ENCODE measurements around the gene SNTB2. TPM values are rescaled to one million over a fixed set of nuclear protein-coding genes. Genes with fewer than 3 reads are reported as not detected.
"Not testable (repeated sequence)": the region's sequence is repeated elsewhere in the genome, so short reads cannot be mapped to it uniquely, and the experiment has no call there.

Gene SNTB2
- total and polyA plus RNA-seq, 8 donors = 4.0 to 74.4 (median 22.1) TPM

DNA sequence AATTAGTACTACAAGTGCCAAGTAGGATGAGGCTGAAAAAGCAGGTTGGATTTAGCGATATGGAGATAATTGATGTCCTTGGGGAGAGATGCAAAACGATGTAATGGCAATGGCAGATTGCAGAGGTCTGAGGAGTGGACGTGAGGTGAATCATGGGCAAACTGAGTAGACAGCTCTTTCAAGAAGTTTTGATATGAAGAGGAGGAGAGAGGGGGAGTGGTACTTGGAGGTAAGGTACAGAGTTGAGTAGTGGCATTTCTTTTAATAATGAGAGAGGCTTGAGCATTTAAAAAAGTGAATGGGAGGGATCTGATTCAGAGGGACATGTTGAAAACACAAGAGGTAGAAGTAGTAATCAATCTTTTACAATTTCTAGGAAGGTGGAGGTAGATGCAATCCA, 106.4 kb downstream of the SNTB2 start:
- no peak overlapping the region for H3K4me3 ChIP-seq
- intact Hi-C loops (cut with DNase I; ENCODE audit: low total_unique reads) = no loop called here
- DNase-seq = no peak
- H3K36me3 ChIP-seq = peaks cover 0 to 31% (median 24%) of the 10 kb centered on the region in 4 donors
- H3K27me3 ChIP-seq = no peaks in the 10 kb centered on the region
- H3K9me3 ChIP-seq = no peaks in the 10 kb centered on the region
- TF ChIP-seq POLR2AphosphoS5 (IDR thresholded peaks at IDR 0.05) (no peak), EP300 (IDR thresholded peaks at IDR 0.05) (no peak), POLR2A (IDR thresholded peaks at IDR 0.05) (no peak)
- TF ChIP-seq, protein P1, sequence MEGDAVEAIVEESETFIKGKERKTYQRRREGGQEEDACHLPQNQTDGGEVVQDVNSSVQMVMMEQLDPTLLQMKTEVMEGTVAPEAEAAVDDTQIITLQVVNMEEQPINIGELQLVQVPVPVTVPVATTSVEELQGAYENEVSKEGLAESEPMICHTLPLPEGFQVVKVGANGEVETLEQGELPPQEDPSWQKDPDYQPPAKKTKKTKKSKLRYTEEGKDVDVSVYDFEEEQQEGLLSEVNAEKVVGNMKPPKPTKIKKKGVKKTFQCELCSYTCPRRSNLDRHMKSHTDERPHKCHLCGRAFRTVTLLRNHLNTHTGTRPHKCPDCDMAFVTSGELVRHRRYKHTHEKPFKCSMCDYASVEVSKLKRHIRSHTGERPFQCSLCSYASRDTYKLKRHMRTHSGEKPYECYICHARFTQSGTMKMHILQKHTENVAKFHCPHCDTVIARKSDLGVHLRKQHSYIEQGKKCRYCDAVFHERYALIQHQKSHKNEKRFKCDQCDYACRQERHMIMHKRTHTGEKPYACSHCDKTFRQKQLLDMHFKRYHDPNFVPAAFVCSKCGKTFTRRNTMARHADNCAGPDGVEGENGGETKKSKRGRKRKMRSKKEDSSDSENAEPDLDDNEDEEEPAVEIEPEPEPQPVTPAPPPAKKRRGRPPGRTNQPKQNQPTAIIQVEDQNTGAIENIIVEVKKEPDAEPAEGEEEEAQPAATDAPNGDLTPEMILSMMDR (IDR thresholded peaks at IDR 0.05) = no peak
- H3K4me1 ChIP-seq = no peaks in the 10 kb centered on the region
- no peak overlapping the region for H3K27ac ChIP-seq
- WGBS, 5 donors = 81 to 91% (median 83%) methylated on average over 3 of the region's 3 CpGs

DNA sequence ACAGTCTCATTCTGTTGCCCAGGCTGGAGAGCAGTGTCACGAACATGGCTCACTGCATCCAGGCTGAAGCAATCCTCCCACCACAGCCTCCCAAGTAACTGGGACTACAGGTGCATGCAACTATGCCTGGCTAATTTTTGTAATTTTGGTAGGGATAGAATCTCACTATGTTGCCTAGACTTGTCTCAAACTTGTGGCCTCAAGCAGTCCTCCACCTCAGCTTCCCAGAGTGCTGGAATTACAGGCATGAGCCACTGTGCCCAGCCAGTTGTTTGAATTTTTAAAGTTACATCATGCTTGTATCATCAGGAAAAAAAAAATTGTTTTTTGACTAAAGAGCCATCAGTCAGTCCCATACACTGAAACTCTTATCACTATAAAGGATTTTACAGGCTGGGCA, 107.1 kb downstream of the SNTB2 start:
- intact Hi-C loops (cut with DNase I; ENCODE audit: low total_unique reads) = no loop called here
- Histone ChIP-seq H3K9me3 (no peaks in the 10 kb centered on the region), H3K4me3 (no peak overlapping the region), H3K27me3 (no peaks in the 10 kb centered on the region), H3K36me3 (peaks cover 0 to 38% (median 24%) of the 10 kb centered on the region in 4 donors), H3K27ac (no peak overlapping the region), H3K4me1 (no peaks in the 10 kb centered on the region)
- WGBS, 5 donors = 79 to 100% (median 97%) methylated on average over 1 of the region's 1 CpG
- TF ChIP-seq EP300 (IDR thresholded peaks at IDR 0.05) (no peak), POLR2AphosphoS5 (IDR thresholded peaks at IDR 0.05) (no peak), POLR2A (IDR thresholded peaks at IDR 0.05) (no peak)
- TF ChIP-seq, protein P1 (IDR thresholded peaks at IDR 0.05) = no peak
- no peak for DNase-seq

DNA sequence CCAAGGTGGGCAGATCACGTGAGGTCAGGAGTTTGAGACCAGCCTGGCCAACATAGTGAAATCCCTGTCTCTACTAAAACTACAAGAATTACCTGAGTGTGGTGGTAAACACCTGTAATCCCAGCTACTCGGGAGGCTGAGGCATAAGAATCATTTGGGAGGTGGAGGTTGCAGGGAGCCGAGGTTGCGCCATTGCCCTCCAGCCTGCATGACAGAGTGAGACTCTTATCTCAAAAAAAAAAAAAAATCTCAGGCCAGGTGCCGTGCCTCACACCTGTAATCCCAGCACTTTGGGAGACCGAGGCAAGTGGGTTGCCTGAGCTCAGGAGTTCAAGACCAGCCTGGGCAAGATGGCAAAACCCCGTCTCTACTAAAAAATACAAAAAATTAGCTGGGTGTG, 109.8 kb downstream of the SNTB2 start:
- H3K4me1 ChIP-seq; DNase-seq; H3K4me3 ChIP-seq; intact Hi-C loops (cut with DNase I; ENCODE audit: low total_unique reads); H3K27ac ChIP-seq; H3K9me3 ChIP-seq; H3K27me3 ChIP-seq: not testable (repeated sequence)
- peaks cover 21 to 53% (median 41%) of the 10 kb centered on the region in 4 donors for H3K36me3 ChIP-seq
- 95 to 98% (median 97%) methylated on average over 7 of the region's 7 CpGs for WGBS, 5 donors

- Histone ChIP-seq H3K36me3 (peaks cover 21 to 60% (median 51%) of the 10 kb centered on the region in 4 donors), H3K27me3 (no peaks in the 10 kb centered on the region), H3K4me3 (no peak overlapping the region), H3K9me3 (no peaks in the 10 kb centered on the region), H3K27ac (peak overlapping the region in 1 of 5 donors; percentile 42), H3K4me1 (no peaks in the 10 kb centered on the region)
- TF ChIP-seq POLR2AphosphoS5 (IDR thresholded peaks at IDR 0.05) (no peak), EP300 (IDR thresholded peaks at IDR 0.05) (no peak), POLR2A (IDR thresholded peaks at IDR 0.05) (no peak)
- TF ChIP-seq, protein P1 (IDR thresholded peaks at IDR 0.05) = no peak
- no peak for DNase-seq
- intact Hi-C loops (cut with DNase I; ENCODE audit: low total_unique reads) = no loop called here
- WGBS, 5 donors = 97 to 100% (median 99%) methylated on average over 3 to 4 of the region's 4 CpGs
These were observed 111.3 kb downstream of the SNTB2 start for GRCh38 chr16:69298261-69298660.

GRCh38 chr16:69301187-69301586, 114.2 kb downstream of the SNTB2 start:
- H3K36me3 ChIP-seq = peaks cover 27 to 70% (median 59%) of the 10 kb centered on the region in 4 donors
- H3K27ac ChIP-seq = no peak overlapping the region
- 69 to 94% (median 73%) methylated on average over 1 of the region's 1 CpG for WGBS, 5 donors
- H3K4me3 ChIP-seq = no peak overlapping the region
- DNase-seq = no peak
- no peaks in the 10 kb centered on the region for H3K4me1 ChIP-seq
- H3K27me3 ChIP-seq = no peaks in the 10 kb centered on the region
- TF ChIP-seq POLR2A (IDR thresholded peaks at IDR 0.05) (no peak), EP300 (IDR thresholded peaks at IDR 0.05) (no peak), POLR2AphosphoS5 (IDR thresholded peaks at IDR 0.05) (no peak)
- TF ChIP-seq, protein P1 (IDR thresholded peaks at IDR 0.05) = no peak
- no peaks in the 10 kb centered on the region for H3K9me3 ChIP-seq
- intact Hi-C loops (cut with DNase I; ENCODE audit: low total_unique reads) = no loop called here
